GM19099 (cell line): ENCODE data around the gene CHN2.

Source experiments
- POLR2A ChIP-seq: IDR thresholded peaks from 3 replicates; pipeline ENCODE4 v1.6.1; 2011; ENCODE audit warnings: low read depth; ENCODE audit not compliant: insufficient read length; ENCODE audit errors: extremely low read depth

Gene CHN2

DNA sequence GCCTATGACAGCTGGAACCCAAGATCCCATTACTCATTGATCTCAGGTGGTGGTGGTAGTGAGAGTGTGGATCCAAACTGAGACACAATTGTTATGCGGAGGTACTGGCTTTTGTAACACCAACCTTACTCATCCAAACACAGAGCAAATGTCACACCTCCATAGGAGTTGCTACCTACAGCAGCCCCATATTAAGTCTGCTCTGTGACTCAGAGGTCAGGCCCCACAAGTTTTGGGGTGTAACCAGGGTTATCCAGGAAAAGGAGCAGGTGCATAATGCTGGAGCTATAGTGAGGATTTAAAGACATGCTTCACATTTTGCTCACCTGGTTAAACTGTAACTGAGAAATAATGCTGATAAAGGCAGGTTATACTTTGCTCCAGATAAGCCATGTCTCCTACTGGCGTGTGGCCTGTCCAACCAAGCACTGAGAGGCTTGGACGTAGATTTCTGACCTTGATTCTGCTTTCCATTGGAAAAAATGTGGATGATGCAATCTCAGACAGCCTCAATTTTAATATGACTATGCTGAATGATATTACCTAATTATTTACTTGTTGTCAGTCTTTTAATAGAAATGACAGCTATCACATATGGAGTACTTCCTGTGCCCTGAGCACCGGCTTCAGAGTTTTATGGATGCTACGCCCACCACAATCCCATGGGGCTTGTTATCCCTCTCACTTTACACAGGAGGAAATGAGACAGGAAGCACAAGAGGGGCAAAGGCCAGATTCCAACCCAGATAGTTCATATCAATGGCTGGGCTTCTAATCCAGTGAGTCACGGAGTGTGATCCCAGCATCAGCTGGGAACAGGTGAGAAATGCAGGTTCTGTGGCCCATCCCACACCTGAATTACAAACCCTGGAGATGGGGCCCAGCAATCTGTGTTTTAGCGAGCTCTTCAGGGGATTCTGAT lies 181.3 kb downstream of the CHN2 start:
- TF ChIP-seq POLR2A = no peak

DNA sequence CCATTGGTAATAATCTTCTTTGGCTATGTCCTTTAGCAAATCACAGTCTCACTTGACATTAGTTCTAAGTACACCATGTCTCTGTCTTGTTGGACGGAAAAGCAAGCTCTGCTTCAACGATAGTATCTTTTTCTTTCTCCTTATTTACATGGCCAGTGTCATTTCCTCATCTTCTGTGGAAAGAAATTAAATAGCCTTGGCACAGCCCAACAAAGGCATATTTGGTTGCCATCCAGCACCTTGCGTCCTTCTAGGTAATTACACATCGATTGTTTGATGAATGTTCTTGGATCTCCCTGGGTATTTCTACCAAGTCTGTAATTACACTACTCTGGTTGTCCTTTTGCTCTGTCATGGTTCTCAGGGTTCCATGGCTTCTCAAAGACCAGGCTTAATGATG lies 183.1 kb downstream of the CHN2 start:
- no peak for TF ChIP-seq POLR2A

DNA sequence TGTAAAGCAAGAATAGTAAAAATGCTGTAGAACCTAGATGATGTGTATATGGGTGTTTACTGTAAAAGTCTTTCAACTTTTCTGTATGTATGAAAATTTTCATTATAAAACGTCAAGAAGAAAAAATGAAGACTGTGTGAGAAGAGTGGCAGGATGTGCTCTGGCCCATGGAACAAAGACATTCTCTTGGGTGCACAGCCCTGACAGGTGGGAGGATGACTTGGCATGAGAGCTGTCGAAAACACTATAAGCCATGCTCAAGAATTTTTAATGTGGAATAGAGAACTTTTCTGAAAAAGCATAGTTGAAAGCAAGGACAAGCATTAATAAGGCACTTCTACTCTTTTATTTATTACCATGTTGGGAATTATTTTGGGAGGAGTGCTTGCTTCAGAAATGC lies 185.0 kb downstream of the CHN2 start:
- no peak for TF ChIP-seq POLR2A

DNA sequence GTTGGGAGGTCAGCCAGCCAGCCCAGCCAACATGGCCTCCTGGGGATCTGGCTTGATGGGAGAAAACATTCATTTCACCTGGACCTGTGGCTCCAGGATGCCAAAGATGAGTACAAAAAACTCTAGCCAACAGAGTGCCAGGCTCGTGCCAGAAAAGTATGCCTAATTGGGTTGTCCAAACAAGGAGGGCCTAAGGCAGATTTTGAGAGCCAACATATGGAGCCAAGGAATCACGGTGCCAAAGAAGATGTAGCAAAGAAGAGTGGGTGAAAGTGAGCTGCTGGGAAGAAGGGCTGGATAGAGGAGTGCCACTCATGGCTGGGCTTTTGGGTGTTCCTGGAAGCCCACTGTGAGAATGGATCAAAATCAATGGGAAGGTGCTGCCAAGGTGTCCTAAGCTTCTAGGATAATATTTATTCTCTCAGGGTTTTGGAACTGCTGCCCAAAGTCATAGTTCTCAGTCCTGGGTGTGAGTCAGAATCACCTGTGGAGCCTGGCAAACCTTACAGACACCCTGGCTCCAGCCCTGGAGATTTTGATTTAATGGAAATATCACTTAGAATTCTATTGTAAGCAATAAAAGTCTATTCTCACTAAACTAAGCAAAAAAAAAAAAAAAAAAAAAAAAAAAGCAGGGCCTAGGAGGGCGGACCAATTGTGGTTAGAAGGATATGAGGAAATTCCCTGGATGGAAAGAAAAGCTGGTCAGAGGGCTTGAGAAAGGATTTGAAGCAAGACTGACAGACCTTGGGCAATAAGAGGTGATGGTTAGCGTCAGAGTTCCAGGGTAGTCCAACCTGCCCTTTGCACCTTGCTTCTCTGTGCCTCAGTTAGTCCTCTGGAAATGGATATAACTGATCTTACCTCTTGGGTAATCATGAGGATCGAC lies 186.9 kb downstream of the CHN2 start:
- TF ChIP-seq POLR2A = no peak

DNA sequence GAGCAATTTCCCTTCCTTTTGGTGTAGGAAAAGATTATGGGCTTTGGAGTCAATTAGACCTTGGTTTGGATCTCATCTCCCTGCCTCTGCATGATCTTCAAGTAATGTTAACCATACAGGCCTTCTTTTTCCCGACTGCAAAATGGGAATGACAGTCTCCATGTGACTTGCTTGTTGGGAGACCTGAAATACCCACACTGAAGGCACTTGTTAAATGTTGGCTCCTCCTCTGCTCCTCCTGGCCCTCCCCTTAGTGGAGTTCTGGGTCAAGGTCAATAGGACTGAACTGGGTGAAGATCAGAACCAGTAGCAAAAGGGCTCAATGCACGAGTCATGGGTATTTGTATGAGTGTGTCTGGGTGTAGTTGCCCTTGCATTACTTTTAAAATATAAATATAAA lies 189.7 kb downstream of the CHN2 start:
- TF ChIP-seq POLR2A = no peak

DNA sequence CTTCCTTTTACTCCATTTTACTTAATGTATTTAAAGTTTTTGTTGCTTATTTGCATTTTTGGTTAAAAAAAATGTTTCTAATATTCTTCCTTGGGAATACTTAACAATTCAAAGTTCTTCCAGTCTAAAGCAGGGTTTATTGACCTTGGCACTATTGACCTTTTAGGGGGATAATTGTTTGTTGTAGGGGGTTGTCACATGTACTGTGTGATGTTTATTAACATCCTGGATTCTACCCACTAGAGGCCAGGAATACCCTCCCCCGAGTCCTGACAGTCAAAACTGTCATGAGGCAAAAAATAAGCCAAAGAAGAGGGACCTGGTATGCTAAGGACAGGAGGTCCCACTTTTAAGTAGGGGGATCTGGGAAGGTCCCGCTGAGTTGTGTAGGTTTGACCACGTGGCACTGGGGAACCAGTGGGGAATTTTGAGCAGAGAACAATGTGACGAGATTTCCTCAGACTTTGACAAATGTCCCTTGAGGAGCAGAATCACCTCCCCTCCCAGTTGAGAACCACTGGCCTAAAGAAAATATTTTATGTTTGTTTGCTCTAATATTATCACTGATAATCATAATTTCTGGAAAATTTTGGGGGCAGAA lies 190.7 kb downstream of the CHN2 start:
- no peak for TF ChIP-seq POLR2A

DNA sequence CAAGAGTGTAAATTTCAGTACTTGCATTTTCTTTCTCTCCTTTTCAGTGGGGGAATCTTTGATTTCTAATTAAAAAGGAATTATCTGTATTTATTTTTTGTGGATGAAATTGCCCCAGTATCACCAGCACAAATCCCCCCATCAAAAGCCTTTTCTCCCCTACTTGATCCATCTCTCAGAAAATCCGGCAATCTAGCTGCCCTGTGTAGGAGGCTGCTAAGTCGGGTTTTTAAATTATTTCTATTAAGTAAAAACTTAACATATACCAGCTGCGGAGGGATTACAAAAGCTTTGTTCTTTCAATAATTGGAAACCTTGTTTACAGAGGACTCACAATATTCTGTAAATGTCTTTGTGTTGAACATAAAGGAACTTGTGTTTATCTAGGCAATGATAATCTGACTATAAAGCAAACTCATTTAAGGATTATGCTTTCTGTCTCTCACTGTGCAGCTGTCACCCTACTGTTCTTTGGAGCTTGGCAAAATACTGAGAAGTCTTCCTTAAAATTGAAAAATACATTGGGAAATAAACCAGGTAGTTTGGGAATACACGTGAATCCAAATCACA lies 191.7 kb downstream of the CHN2 start:
- no peak for TF ChIP-seq POLR2A

DNA sequence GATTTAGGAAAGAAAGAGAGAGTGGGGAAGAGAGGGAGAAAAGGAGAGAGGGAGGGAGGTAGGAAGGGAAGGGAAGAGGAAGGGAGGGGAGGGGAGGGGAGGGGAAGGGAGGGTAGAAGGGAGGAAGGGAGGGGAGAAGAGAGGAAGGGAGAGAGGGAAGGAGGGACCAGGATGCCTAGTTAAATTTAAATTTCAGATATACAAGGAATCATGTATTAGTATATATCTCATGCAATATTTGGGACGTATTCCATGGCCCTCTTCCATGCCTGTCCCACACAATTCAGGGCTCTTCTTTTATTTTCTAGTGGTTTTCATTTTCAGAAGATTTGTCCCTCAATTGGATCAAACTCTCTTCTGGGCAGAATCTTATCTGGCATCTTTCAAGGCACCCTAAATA lies 196.7 kb downstream of the CHN2 start:
- TF ChIP-seq POLR2A = no peak

DNA sequence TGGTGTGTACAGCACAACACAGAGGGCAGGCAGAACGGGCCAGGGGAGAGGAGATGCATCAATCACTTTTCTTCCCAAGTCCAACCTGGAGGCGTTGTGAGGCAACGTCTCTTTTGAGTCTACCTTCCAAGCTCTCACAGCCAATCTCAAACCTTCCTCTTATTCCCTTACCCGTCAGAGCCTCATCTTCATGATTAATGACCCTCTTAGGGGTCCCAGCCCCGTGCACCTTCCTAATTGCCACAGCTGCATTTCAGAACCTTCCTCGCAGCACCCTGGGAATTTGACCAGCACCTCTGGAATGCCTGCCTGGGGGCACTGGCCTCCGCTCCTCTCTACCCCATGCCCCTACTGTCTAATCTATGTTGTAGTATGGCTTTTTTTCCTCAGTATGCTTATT lies 199.7 kb downstream of the CHN2 start:
- TF ChIP-seq POLR2A = no peak

DNA sequence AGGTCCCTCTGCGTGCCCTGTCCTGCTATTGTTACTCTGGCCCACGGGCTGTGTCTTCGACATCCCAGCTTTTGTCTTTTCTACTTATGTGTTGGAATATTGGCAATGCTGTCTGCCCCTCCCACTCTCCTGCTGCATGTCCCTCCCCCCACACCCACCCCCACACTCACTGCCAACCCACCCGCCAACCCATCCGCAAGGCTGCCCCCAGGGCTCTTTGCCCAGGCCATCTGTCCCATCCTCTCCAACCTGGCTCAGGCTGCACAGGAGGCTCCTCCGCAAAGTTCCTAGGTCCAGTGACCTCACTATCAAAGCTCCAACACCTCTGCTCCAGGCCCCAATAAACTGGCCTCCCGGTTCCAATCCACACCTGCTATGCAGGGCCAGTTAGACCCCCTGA lies 202.0 kb downstream of the CHN2 start:
- no peak for TF ChIP-seq POLR2A

DNA sequence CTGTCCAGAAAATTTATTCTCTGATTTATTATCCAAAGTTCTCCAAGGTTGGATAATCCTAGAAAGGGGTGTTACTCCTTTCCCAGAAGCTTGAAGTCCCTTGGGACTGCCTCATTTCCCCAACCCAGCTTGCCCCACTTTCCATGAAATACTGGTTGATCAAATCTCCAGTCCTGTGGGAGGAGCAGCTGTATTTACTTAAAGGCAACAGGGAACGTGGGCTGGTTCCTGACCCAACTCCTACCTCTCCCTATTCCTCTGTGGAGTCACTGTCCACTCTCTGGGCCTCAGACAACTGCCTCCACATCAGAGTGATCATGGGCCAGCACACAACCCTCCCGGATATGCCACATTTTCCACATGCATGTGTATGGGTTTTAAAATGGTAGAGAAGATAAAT lies 202.8 kb downstream of the CHN2 start:
- no peak for TF ChIP-seq POLR2A

DNA sequence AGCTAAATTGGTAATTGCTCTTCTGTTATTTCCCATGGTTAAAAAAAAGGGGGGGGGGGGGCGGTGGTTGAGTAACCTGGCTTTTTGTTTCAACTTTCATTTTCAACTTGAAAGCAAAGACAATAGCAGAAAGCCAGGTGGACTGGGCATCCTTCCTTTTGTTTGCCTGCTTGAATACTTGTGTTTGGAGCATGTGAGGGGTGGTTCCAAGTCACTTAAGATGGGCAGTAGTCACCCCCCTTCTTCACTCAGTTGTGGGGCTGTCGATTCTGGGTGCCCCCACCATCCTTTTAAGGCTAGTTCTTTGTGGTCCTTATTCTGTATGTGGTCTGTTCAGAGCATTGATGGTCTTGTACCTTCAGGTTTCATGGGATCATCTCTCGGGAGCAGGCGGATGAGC lies 203.4 kb downstream of the CHN2 start:
- no peak for TF ChIP-seq POLR2A

DNA sequence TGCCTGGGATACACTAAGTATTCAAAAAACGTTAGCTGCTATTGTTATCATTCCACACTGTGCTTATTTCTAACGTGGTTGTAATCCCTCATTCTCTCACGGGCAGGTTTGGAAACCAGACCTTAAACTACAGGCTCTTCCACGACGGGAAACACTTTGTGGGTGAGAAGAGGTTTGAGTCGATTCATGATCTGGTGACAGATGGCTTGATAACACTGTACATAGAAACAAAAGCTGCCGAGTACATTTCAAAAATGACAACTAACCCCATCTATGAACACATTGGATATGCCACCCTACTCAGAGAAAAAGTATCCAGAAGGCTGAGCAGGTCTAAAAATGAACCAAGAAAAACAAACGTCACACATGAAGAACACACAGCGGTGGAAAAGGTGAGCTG lies 205.9 kb downstream of the CHN2 start:
- TF ChIP-seq POLR2A = no peak

DNA sequence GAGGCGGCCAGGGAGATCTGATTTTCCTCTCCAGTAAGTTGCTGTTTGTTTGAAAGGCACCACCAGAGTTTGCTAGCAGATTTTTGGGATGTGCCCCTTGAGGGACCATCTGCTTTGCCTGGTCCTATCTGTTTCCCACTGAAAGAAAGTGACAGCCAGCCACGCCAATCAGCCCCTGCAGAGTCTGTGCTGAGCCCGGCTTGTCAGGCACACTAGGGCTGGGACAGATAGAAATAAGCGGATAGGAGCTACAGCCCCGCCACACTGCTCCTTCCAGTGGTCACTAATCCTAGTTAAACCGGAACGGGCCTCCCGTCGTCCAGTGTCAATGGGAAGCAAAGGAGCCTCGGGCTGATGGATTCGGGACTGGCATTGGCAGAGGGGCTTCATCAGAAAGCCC lies 207.2 kb downstream of the CHN2 start:
- no peak for TF ChIP-seq POLR2A

DNA sequence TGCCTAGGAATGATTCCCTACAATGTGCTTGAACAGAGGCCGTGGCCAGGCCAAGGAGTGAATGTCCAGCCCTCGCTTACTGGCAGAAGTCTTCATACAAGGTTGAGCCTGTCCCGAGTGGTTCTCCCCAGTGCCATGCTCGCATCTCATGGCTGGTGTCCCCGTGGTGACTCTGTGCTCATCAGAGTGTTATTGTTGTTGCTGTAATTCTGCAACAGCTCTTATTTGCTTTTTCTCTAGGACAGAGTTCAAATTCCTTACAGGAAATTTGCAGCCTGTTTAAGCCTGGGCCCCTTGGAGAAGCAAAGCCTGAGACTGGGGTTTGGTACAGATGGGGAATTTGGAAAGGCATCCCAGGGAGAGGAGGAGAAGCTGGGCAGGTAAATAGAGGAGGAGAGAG lies 211.3 kb downstream of the CHN2 start:
- no peak for TF ChIP-seq POLR2A

DNA sequence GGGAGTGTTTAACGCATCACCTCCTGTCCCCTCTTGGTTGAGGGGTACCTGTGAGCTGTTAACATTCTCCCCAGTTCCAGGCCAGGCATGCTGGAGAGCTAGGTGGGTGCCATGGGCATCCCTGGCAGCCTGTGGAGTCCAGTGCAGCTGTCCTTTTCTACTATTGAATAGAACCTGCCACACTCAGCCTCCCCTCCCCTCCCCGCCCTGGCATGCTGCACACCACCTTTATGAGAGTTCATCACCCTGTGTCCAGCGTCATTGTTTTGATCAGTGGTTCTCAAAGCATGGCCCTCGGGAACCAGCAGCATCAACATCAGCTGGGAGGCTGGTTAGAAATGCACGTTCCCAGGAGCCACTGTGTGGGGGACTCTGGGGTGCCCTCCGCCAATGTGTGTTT lies 211.8 kb downstream of the CHN2 start:
- no peak for TF ChIP-seq POLR2A

DNA sequence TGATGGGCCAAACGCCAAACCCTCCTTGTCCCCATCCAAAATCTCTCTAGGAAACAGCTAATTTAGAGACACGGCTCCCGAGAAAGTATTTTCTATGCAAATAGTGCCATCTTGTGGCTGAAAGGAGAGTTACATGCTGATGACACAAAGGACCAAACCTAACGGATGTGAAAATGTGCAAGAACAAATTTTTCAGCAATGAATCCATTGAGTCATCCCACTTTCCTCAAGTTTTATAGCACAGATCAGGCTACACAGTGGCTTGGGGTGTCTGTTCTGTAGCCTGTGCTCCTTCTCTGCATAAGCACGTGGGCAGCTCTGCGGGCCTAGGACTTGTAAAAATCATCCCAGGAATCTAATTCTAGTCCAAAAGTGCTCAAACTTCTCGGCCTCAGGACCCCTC lies 214.3 kb downstream of the CHN2 start:
- no peak for TF ChIP-seq POLR2A
